ENCODE measurements around the gene EIF3I.

The EIF3I gene

GRCh38 chr1:32221581-32221979 is 627 bp upstream of the EIF3I start:
- Histone ChIP-seq H2BK15ac (ENCODE audit: low read length) (no peak overlapping the region), H3K27me3 (ENCODE audit: control insufficient read depth in 3 of 3, insufficient read depth in 3 of 3, low read depth in 1 of 3, low read length in 3 of 3) (no peaks in the 10 kb centered on the region), H3K9ac (ENCODE audit: low read depth, low read length, poor library complexity) (peak overlapping the region; percentile 78), H3K4me3 (ENCODE audit: low read length in 2 of 2) (peak overlapping the region; percentile 84 to 97), H3K27ac (replicated peaks; ENCODE audit: low read length) (no peak overlapping the region), H3K79me1 (ENCODE audit: low read depth, low read length) (peaks cover 2% of the 10 kb centered on the region), H3K9me3 (replicated peaks in 1 of 2; ENCODE audit: control insufficient read depth in 2 of 2, insufficient read depth in 1 of 2, low read depth in 1 of 2, low read length in 2 of 2) (no peaks in the 10 kb centered on the region), H2BK5ac (ENCODE audit: low read length) (no peak overlapping the region), H4K91ac (ENCODE audit: low read depth, low read length, poor library complexity) (no peak overlapping the region), H3K18ac (ENCODE audit: low read length) (peak overlapping the region; percentile 69), H3K4me1 (ENCODE audit: control insufficient read depth in 2 of 2, insufficient read depth in 1 of 2, low read depth in 1 of 2, low read length in 2 of 2) (peaks cover 10 to 15% of the 10 kb centered on the region in 2 donors), H3K36me3 (replicated peaks in 1 of 2; ENCODE audit: control insufficient read depth in 2 of 2, insufficient read depth in 2 of 2, low read length in 2 of 2) (peaks cover 23 to 51% of the 10 kb centered on the region in 2 donors), H3K14ac (ENCODE audit: low read length) (no peak overlapping the region), H2AK5ac (ENCODE audit: low read depth, low read length) (no peak overlapping the region), H3K4me2 (ENCODE audit: insufficient read depth, low read length, poor library complexity, severe bottlenecking) (peak overlapping the region; percentile 66), H2BK120ac (ENCODE audit: low read depth, low read length) (no peak overlapping the region), H4K8ac (ENCODE audit: low read depth, low read length) (no peak overlapping the region), H2AFZ (ENCODE audit: low read length) (peak overlapping the region; percentile 98), H3K4ac (ENCODE audit: low read length) (no peak overlapping the region), H2BK12ac (ENCODE audit: low read length) (no peak overlapping the region), H3K23ac (ENCODE audit: low read depth, low read length, poor library complexity) (peak overlapping the region; percentile 25)
- WGBS, 2 donors (ENCODE audit: extremely low coverage in 2 of 2, insufficient read length in 2 of 2, insufficient replicate concordance in 1 of 2), result no CpG with 5 or more reads among the region's 13 CpGs
- DNase-seq (ENCODE audit: low spot score), result no peak

- peaks cover 2% of the 10 kb centered on the region for H3K79me1 ChIP-seq (ENCODE audit: low read depth, low read length)
- no peak overlapping the region for H2BK5ac ChIP-seq (ENCODE audit: low read length)
- peak overlapping the region in 1 of 2 donors; percentile 28 for H3K4me3 ChIP-seq (ENCODE audit: low read length in 2 of 2)
- no peak overlapping the region for H4K91ac ChIP-seq (ENCODE audit: low read depth, low read length, poor library complexity)
- no peak overlapping the region for H3K4ac ChIP-seq (ENCODE audit: low read length)
- H3K9me3 ChIP-seq (replicated peaks in 1 of 2; ENCODE audit: control insufficient read depth in 2 of 2, insufficient read depth in 1 of 2, low read depth in 1 of 2, low read length in 2 of 2), result no peaks in the 10 kb centered on the region
- H2BK120ac ChIP-seq (ENCODE audit: low read depth, low read length), result no peak overlapping the region
- WGBS, 2 donors (ENCODE audit: extremely low coverage in 2 of 2, insufficient read length in 2 of 2, insufficient replicate concordance in 1 of 2), result no CpG with 5 or more reads among the region's 3 CpGs
- H3K14ac ChIP-seq (ENCODE audit: low read length), result no peak overlapping the region
- peaks cover 10 to 15% of the 10 kb centered on the region in 2 donors for H3K4me1 ChIP-seq (ENCODE audit: control insufficient read depth in 2 of 2, insufficient read depth in 1 of 2, low read depth in 1 of 2, low read length in 2 of 2)
- no peak overlapping the region for H3K27ac ChIP-seq (replicated peaks; ENCODE audit: low read length)
- peaks cover 30 to 58% of the 10 kb centered on the region in 2 donors for H3K36me3 ChIP-seq (replicated peaks in 1 of 2; ENCODE audit: control insufficient read depth in 2 of 2, insufficient read depth in 2 of 2, low read length in 2 of 2)
- H2BK12ac ChIP-seq (ENCODE audit: low read length), result no peak overlapping the region
- H4K8ac ChIP-seq (ENCODE audit: low read depth, low read length), result no peak overlapping the region
- no peak overlapping the region for H2BK15ac ChIP-seq (ENCODE audit: low read length)
- H3K18ac ChIP-seq (ENCODE audit: low read length), result no peak overlapping the region
- H2AK5ac ChIP-seq (ENCODE audit: low read depth, low read length), result no peak overlapping the region
- no peak overlapping the region for H3K4me2 ChIP-seq (ENCODE audit: insufficient read depth, low read length, poor library complexity, severe bottlenecking)
- H2AFZ ChIP-seq (ENCODE audit: low read length), result no peak overlapping the region
- H3K27me3 ChIP-seq (ENCODE audit: control insufficient read depth in 3 of 3, insufficient read depth in 3 of 3, low read depth in 1 of 3, low read length in 3 of 3), result no peaks in the 10 kb centered on the region
- H3K23ac ChIP-seq (ENCODE audit: low read depth, low read length, poor library complexity), result no peak overlapping the region
- no peak overlapping the region for H3K9ac ChIP-seq (ENCODE audit: low read depth, low read length, poor library complexity)
- no peak for DNase-seq (ENCODE audit: low spot score)
These were observed 1.5 kb downstream of the EIF3I start for GRCh38 chr1:32223683-32224082.

GRCh38 chr1:32224285-32224684 is 2.1 kb downstream of the EIF3I start:
- Histone ChIP-seq H2AFZ (ENCODE audit: low read length) (no peak overlapping the region), H3K9ac (ENCODE audit: low read depth, low read length, poor library complexity) (no peak overlapping the region), H3K4me3 (ENCODE audit: low read length in 2 of 2) (no peak overlapping the region), H3K4me2 (ENCODE audit: insufficient read depth, low read length, poor library complexity, severe bottlenecking) (no peak overlapping the region), H3K4ac (ENCODE audit: low read length) (no peak overlapping the region), H3K9me3 (replicated peaks in 1 of 2; ENCODE audit: control insufficient read depth in 2 of 2, insufficient read depth in 1 of 2, low read depth in 1 of 2, low read length in 2 of 2) (no peaks in the 10 kb centered on the region), H2BK120ac (ENCODE audit: low read depth, low read length) (no peak overlapping the region), H2BK12ac (ENCODE audit: low read length) (no peak overlapping the region), H4K8ac (ENCODE audit: low read depth, low read length) (no peak overlapping the region), H3K36me3 (replicated peaks in 1 of 2; ENCODE audit: control insufficient read depth in 2 of 2, insufficient read depth in 2 of 2, low read length in 2 of 2) (peaks cover 35 to 63% of the 10 kb centered on the region in 2 donors), H3K23ac (ENCODE audit: low read depth, low read length, poor library complexity) (no peak overlapping the region), H4K91ac (ENCODE audit: low read depth, low read length, poor library complexity) (no peak overlapping the region), H3K4me1 (ENCODE audit: control insufficient read depth in 2 of 2, insufficient read depth in 1 of 2, low read depth in 1 of 2, low read length in 2 of 2) (peaks cover 10 to 15% of the 10 kb centered on the region in 2 donors), H3K18ac (ENCODE audit: low read length) (no peak overlapping the region), H3K27ac (replicated peaks; ENCODE audit: low read length) (no peak overlapping the region), H2AK5ac (ENCODE audit: low read depth, low read length) (no peak overlapping the region), H2BK15ac (ENCODE audit: low read length) (no peak overlapping the region), H2BK5ac (ENCODE audit: low read length) (no peak overlapping the region), H3K79me1 (ENCODE audit: low read depth, low read length) (peaks cover 2% of the 10 kb centered on the region), H3K27me3 (ENCODE audit: control insufficient read depth in 3 of 3, insufficient read depth in 3 of 3, low read depth in 1 of 3, low read length in 3 of 3) (no peaks in the 10 kb centered on the region), H3K14ac (ENCODE audit: low read length) (no peak overlapping the region)
- no CpG with 5 or more reads among the region's 4 CpGs for WGBS, 2 donors (ENCODE audit: extremely low coverage in 2 of 2, insufficient read length in 2 of 2, insufficient replicate concordance in 1 of 2)
- DNase-seq (ENCODE audit: low spot score), result no peak

GRCh38 chr1:32228771-32229170 is 6.6 kb downstream of the EIF3I start:
- H2BK120ac ChIP-seq (ENCODE audit: low read depth, low read length), result no peak overlapping the region
- no peak overlapping the region for H3K14ac ChIP-seq (ENCODE audit: low read length)
- no peaks in the 10 kb centered on the region for H3K27me3 ChIP-seq (ENCODE audit: control insufficient read depth in 3 of 3, insufficient read depth in 3 of 3, low read depth in 1 of 3, low read length in 3 of 3)
- H4K91ac ChIP-seq (ENCODE audit: low read depth, low read length, poor library complexity), result no peak overlapping the region
- peaks cover 0 to 2% of the 10 kb centered on the region in 2 donors for H3K4me1 ChIP-seq (ENCODE audit: control insufficient read depth in 2 of 2, insufficient read depth in 1 of 2, low read depth in 1 of 2, low read length in 2 of 2)
- H3K79me1 ChIP-seq (ENCODE audit: low read depth, low read length), result no peaks in the 10 kb centered on the region
- no peak overlapping the region for H2BK5ac ChIP-seq (ENCODE audit: low read length)
- H2AK5ac ChIP-seq (ENCODE audit: low read depth, low read length), result no peak overlapping the region
- no peaks in the 10 kb centered on the region for H3K9me3 ChIP-seq (replicated peaks in 1 of 2; ENCODE audit: control insufficient read depth in 2 of 2, insufficient read depth in 1 of 2, low read depth in 1 of 2, low read length in 2 of 2)
- peaks cover 38 to 82% of the 10 kb centered on the region in 2 donors for H3K36me3 ChIP-seq (replicated peaks in 1 of 2; ENCODE audit: control insufficient read depth in 2 of 2, insufficient read depth in 2 of 2, low read length in 2 of 2)
- H2BK15ac ChIP-seq (ENCODE audit: low read length), result no peak overlapping the region
- H3K27ac ChIP-seq (replicated peaks; ENCODE audit: low read length), result no peak overlapping the region
- H3K18ac ChIP-seq (ENCODE audit: low read length), result no peak overlapping the region
- H3K9ac ChIP-seq (ENCODE audit: low read depth, low read length, poor library complexity), result no peak overlapping the region
- H3K4me2 ChIP-seq (ENCODE audit: insufficient read depth, low read length, poor library complexity, severe bottlenecking), result no peak overlapping the region
- no peak for DNase-seq (ENCODE audit: low spot score)
- H4K8ac ChIP-seq (ENCODE audit: low read depth, low read length), result no peak overlapping the region
- H2AFZ ChIP-seq (ENCODE audit: low read length), result no peak overlapping the region
- H3K4ac ChIP-seq (ENCODE audit: low read length), result no peak overlapping the region
- WGBS, 2 donors (ENCODE audit: extremely low coverage in 2 of 2, insufficient read length in 2 of 2, insufficient replicate concordance in 1 of 2), result no CpG with 5 or more reads among the region's 3 CpGs
- H3K4me3 ChIP-seq (ENCODE audit: low read length in 2 of 2), result no peak overlapping the region
- H2BK12ac ChIP-seq (ENCODE audit: low read length), result no peak overlapping the region
- no peak overlapping the region for H3K23ac ChIP-seq (ENCODE audit: low read depth, low read length, poor library complexity)
